SH-SY5Y (cell line): ENCODE results near the gene TBC1D9B.

ENCODE experiments used
- GATA2 ChIP-seq: IDR thresholded peaks from 2 replicates; pipeline ENCODE4 v1.6.1; 2011; ENCODE audit warnings: mild to moderate bottlenecking, low read depth, low read length
- GATA3 ChIP-seq: IDR thresholded peaks from 2 replicates; pipeline ENCODE4 v1.6.1; 2011; ENCODE audit warnings: low read depth, mild to moderate bottlenecking, low read length, moderate library complexity

GRCh38 chr5:179923436-179923835, 15.7 kb upstream of the TBC1D9B start:
- no peak for TF ChIP-seq GATA2
- TF ChIP-seq GATA3: no peak
